HS-27A (cell line): ENCODE data around the gene KRT33B.
"Not testable (repeated sequence)": the region's sequence is repeated elsewhere in the genome, so short reads cannot be mapped to it uniquely, and the experiment has no call there.

Source experiments
- DNase-seq: peaks from one replicate; pipeline ENCODE4 v3.0.0-alpha.2; 2012; ENCODE audit warnings: low read depth, missing footprints

KRT33B gene

GRCh38 chr17:41393294-41393693 is 23.7 kb upstream of the KRT33B start:
- no peak for DNase-seq

GRCh38 chr17:41392278-41392677 is 22.7 kb upstream of the KRT33B start:
- DNase-seq = no peak

GRCh38 chr17:41391535-41391934 is 21.9 kb upstream of the KRT33B start:
- DNase-seq = no peak

- no peak for DNase-seq
Measured at GRCh38 chr17:41390411-41390938, 20.9 kb upstream of the KRT33B start.

GRCh38 chr17:41387670-41388069 is 18.1 kb upstream of the KRT33B start:
- no peak for DNase-seq

- no peak for DNase-seq
Measured at GRCh38 chr17:41386227-41386626, 16.6 kb upstream of the KRT33B start.

- DNase-seq = no peak
Measured at GRCh38 chr17:41383690-41384089, 14.1 kb upstream of the KRT33B start.

- DNase-seq = no peak
Measured at GRCh38 chr17:41382394-41382793, 12.8 kb upstream of the KRT33B start.

GRCh38 chr17:41381943-41382342 is 12.3 kb upstream of the KRT33B start, which contains the start of gene KRT34:
Gene KRT34 (minus strand): TSS chr17:41382306. CDS start chr17:41382246, 60 bp downstream.
- DNase-seq = not testable (repeated sequence)

GRCh38 chr17:41380091-41380490 is 10.5 kb upstream of the KRT33B start:
- peak; percentile 64 for DNase-seq

- DNase-seq = no peak
Measured at GRCh38 chr17:41377546-41377945, 7.9 kb upstream of the KRT33B start.

GRCh38 chr17:41369023-41369422 is 590 bp downstream of the KRT33B start:
- DNase-seq = no peak

GRCh38 chr17:41367426-41368075 is 2.1 kb downstream of the KRT33B start:
- peak; percentile 68 for DNase-seq

GRCh38 chr17:41366070-41366469 is 3.5 kb downstream of the KRT33B start:
- no peak for DNase-seq

GRCh38 chr17:41363881-41364280 is 5.7 kb downstream of the KRT33B start:
- DNase-seq = no peak

- DNase-seq = peak; percentile 83
Measured at GRCh38 chr17:41360296-41360995, 9.2 kb downstream of the KRT33B start.

- DNase-seq = no peak
Measured at GRCh38 chr17:41354536-41354935, 15.1 kb downstream of the KRT33B start.

- no peak for DNase-seq
Measured at GRCh38 chr17:41352597-41353366, 16.8 kb downstream of the KRT33B start.

GRCh38 chr17:41351177-41351576 is 18.4 kb downstream of the KRT33B start:
- DNase-seq = no peak

GRCh38 chr17:41350381-41350878 is 19.2 kb downstream of the KRT33B start, which contains the start of gene KRT33A:
Gene KRT33A (minus strand): TSS chr17:41350828. CDS start chr17:41350767, 61 bp downstream.
- DNase-seq = not testable (repeated sequence)

- DNase-seq = no peak
Measured at GRCh38 chr17:41347869-41348760, 21.5 kb downstream of the KRT33B start.
